Activated naive CD4-positive, alpha-beta T cell treated with anti-CD3 and anti-CD28 coated beads for 36 hours (primary cell): ENCODE results near the gene ENO2. TPM values are rescaled to one million over a fixed set of nuclear protein-coding genes. Genes with fewer than 3 reads are reported as not detected.

Experiments used
- CTCF ChIA-PET: fragments of 350-600 bp; sonication (Branson Sonifier 250); formaldehyde crosslinking; loops from one replicate; lab custom pipeline; 2021; ENCODE audit warnings: antibody characterized with exemption; lab: Charles Lee
- DNase-seq: peaks from one replicate; pipeline ENCODE4 v3.0.0-alpha.2; 2020
- H3K27ac Mint-ChIP-seq: one replicate; pipeline ENCODE4 v1.8.0; 2021; ENCODE audit warnings: mild to moderate bottlenecking, mixed read lengths
- H3K27me3 Mint-ChIP-seq: one replicate; pipeline ENCODE4 v1.8.0; 2021; ENCODE audit warnings: low read depth, mixed read lengths
- H3K36me3 Mint-ChIP-seq: one replicate; pipeline ENCODE4 v1.8.0; 2021; ENCODE audit warnings: low read depth, mixed read lengths
- H3K4me1 Mint-ChIP-seq: one replicate; pipeline ENCODE4 v1.8.0; 2021; ENCODE audit warnings: low read depth, mixed read lengths
- H3K4me3 Mint-ChIP-seq: one replicate; pipeline ENCODE4 v1.8.0; 2021; ENCODE audit warnings: mild to moderate bottlenecking, moderate library complexity, mixed read lengths
- H3K9me3 Mint-ChIP-seq: one replicate; pipeline ENCODE4 v1.8.0; 2021; ENCODE audit warnings: mixed read lengths
- intact Hi-C: fragments of 100-400 bp; cut with micrococcal nuclease; formaldehyde crosslinking; loops from one replicate; pipeline ENCODE4 v1.15.1; 2023
- total RNA-seq, 2 experiments: library from RNA; stranded (reverse); gene quantifications; one replicate each; pipeline ENCODE4 v1.2.3, GENCODE V29; 2021

ENO2 gene
- total RNA-seq, 2 experiments from 2014 or later: 128 to 131 TPM

- H3K4me1 Mint-ChIP-seq: peaks cover 69% of the 10 kb centered on the region
- CTCF ChIA-PET: interaction anchor here (1.8 to 12.0 kb wide), 3 partner anchors 8 to 18 kb away, joined by 5 to 397 read pairs (median 10); partner anchors contain the start of genes C12orf57, PTPN6 and RNU7-1
- H3K9me3 Mint-ChIP-seq: no peaks in the 10 kb centered on the region
- no peak for DNase-seq
- no peaks in the 10 kb centered on the region for H3K27me3 Mint-ChIP-seq
- H3K27ac Mint-ChIP-seq: peak overlapping the region; percentile 93
- H3K36me3 Mint-ChIP-seq: peaks cover 86% of the 10 kb centered on the region
- intact Hi-C loops: loop anchor here (5.0 to 10.0 kb wide), 3 partner anchors 183 to 1129 kb away; partner anchors contain the start of genes CD27, LAG3 and NECAP1
- H3K4me3 Mint-ChIP-seq: peak overlapping the region; percentile 98
These were observed 41.0 kb downstream of the ENO2 start for GRCh38 chr12:6955108-6956020.

- peaks cover 95% of the 10 kb centered on the region for H3K36me3 Mint-ChIP-seq
These were observed 41.8 kb downstream of the ENO2 start for GRCh38 chr12:6956021-6956727.

GRCh38 chr12:6957151-6957701, 42.8 kb downstream of the ENO2 start:
- Mint-ChIP-seq H3K4me1 (peaks cover 83% of the 10 kb centered on the region), H3K4me3 (peak overlapping the region; percentile 81), H3K27ac (peak overlapping the region; percentile 93), H3K27me3 (no peaks in the 10 kb centered on the region), H3K36me3 (peaks cover 90% of the 10 kb centered on the region), H3K9me3 (no peaks in the 10 kb centered on the region)
- CTCF ChIA-PET: interaction anchor here (1.1 to 12.0 kb wide), 4 partner anchors 9 to 20 kb away, joined by 4 to 397 read pairs (median 6); partner anchors contain the start of genes C12orf57, PTPN6 and RNU7-1
- intact Hi-C loops: loop anchor here (5.0 to 10.0 kb wide), 3 partner anchors 185 to 1128 kb away; partner anchors contain the start of genes CD27, LAG3 and NECAP1
- no peak for DNase-seq

More at GRCh38 chr12:6956021-6956727, 41.8 kb downstream of the ENO2 start:
- Mint-ChIP-seq H3K27me3 (no peaks in the 10 kb centered on the region), H3K4me3 (peak overlapping the region; percentile 38), H3K4me1 (peaks cover 72% of the 10 kb centered on the region), H3K27ac (peak overlapping the region; percentile 93), H3K9me3 (no peaks in the 10 kb centered on the region)
- intact Hi-C loops: loop anchor here (5.0 to 10.0 kb wide), 3 partner anchors 184 to 1129 kb away; partner anchors contain the start of genes CD27, LAG3 and NECAP1
- no peak for DNase-seq
- CTCF ChIA-PET: interaction anchor here (1.1 to 12.0 kb wide), 3 partner anchors 8 to 10 kb away, joined by 4 to 397 read pairs (median 10); partner anchors contain the start of genes C12orf57, PTPN6 and RNU7-1

DNA sequence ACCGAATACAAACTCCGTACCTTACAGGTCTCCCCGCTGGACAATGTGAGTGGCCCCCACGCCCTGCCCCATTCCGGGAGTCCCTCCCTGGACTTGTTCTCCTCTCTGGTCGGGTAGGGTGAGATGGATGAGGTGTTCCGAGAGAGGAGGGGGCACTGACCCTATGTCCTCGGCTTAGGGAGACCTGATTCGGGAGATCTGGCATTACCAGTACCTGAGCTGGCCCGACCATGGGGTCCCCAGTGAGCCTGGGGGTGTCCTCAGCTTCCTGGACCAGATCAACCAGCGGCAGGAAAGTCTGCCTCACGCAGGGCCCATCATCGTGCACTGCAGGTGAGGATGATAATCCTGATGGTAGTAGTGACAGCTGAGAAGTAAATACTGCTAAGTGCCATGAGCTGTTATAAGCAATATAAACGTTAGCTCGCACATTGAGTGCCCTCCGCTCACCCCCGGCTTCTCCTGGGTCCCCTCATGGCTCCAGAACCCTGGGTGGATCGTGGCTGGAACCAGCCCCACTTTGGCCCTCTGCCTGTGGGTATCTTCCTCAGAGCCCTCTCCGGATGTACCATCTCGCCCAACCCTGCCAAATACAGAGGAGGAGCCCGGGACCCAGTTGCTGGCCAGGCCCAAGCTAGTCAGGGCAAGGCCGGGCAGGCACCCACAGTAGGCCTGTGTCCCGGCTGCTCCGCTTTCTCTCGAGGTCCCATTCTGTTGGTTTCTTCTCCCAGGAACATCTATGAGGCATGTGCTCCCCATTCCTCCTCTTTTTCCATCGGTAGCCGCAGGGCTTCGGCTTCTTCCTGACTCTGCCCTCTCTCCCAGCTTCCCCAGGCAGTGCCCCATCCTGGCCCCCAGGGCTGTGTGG, 43.6 kb downstream of the ENO2 start:
- DNase-seq: no peak
- intact Hi-C loops: loop anchor here (5.0 to 10.0 kb wide), 3 partner anchors 186 to 1127 kb away; partner anchors contain the start of genes CD27, LAG3 and NECAP1
- Mint-ChIP-seq H3K4me3 (peak overlapping the region; percentile 81), H3K27me3 (no peaks in the 10 kb centered on the region), H3K36me3 (peaks cover 83% of the 10 kb centered on the region), H3K27ac (peak overlapping the region; percentile 93), H3K4me1 (peaks cover 89% of the 10 kb centered on the region), H3K9me3 (no peaks in the 10 kb centered on the region)
- CTCF ChIA-PET: interaction anchor here (1.0 to 12.0 kb wide), 7 partner anchors 8 to 86 kb away, joined by 3 to 397 read pairs (median 5); partner anchors contain the start of genes C12orf57, LPCAT3, PTPN6 and RNU7-1

DNA sequence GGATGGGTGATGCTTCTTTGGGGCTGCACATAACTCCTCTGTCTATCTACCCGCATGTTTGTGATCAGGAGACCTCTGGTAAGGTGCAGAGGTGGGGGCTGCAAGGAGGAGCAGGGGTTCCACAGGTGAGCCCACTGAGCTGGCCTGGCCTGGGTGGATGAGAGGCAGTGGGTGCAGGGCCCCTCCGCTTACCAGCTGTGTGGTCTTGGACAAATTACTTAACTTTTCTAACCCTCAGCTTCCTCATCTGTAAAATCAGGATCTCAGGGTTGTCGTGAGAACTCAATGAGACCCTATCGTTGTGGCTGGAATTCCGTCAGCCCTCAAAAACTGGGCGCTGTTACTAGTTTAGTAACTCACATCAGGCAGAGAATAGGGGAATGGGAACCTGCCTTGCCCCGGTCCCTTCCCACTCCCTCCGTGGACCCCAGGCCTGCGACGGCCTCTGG, 44.3 kb downstream of the ENO2 start:
- CTCF ChIA-PET: interaction anchor here (1.0 to 12.0 kb wide), 7 partner anchors 8 to 86 kb away, joined by 3 to 397 read pairs (median 5); partner anchors contain the start of genes C12orf57, LPCAT3, PTPN6 and RNU7-1
- H3K9me3 Mint-ChIP-seq: no peaks in the 10 kb centered on the region
- no peak for DNase-seq
- H3K4me1 Mint-ChIP-seq: peaks cover 90% of the 10 kb centered on the region
- H3K36me3 Mint-ChIP-seq: peaks cover 76% of the 10 kb centered on the region
- intact Hi-C loops: loop anchor here (5.0 to 10.0 kb wide), 3 partner anchors 186 to 1126 kb away; partner anchors contain the start of genes CD27, LAG3 and NECAP1
- H3K4me3 Mint-ChIP-seq: peak overlapping the region; percentile 81
- H3K27ac Mint-ChIP-seq: peak overlapping the region; percentile 93
- H3K27me3 Mint-ChIP-seq: no peaks in the 10 kb centered on the region

DNA sequence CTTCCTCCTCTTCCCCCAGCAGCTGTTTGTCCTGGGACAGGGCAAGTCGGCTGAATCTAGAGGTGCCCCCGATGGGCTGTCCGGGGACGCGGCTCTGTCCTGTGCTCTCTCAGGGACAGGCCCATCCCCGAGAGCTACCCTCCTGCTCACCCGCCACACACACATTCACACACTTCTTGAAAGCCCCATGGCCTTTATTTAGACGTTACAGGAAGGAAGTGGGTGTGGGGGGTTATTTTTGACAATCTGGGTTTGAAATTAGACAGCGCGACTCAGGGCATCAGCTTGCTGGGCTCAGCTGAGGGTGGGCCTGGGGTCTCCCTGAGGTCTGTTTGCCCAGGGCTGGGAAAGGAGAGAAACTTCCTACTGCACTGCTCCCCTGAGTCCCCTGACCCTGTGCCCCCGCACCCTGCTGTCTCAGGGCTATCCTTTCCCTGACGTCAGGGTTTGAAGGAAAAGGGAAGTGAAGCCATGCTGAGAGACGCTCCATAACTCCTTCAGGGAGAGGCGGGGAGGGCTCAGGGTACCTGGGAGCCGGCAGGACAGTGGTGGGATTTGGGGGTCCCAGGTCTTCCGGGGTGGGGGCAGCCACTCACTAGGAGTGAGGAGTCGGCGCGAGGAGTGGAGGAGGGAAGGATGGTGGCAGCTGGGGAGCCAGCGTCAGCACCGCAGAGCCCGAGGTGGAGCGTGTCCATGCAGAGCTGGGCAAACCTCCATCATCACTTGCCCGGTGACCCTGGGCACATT, 44.9 kb downstream of the ENO2 start:
- peak; percentile 89 for DNase-seq
- intact Hi-C loops: loop anchor here (5.0 to 10.0 kb wide), 3 partner anchors 187 to 1126 kb away; partner anchors contain the start of genes CD27, LAG3 and NECAP1
- H3K9me3 Mint-ChIP-seq: no peaks in the 10 kb centered on the region
- peak overlapping the region; percentile 81 for H3K4me3 Mint-ChIP-seq
- peaks cover 89% of the 10 kb centered on the region for H3K4me1 Mint-ChIP-seq
- CTCF ChIA-PET: interaction anchor here (1.0 to 12.0 kb wide), 8 partner anchors 7 to 154 kb away, joined by 3 to 397 read pairs (median 4); partner anchors contain the start of genes C12orf57, LPCAT3, PTPN6 and RNU7-1
- H3K27me3 Mint-ChIP-seq: no peaks in the 10 kb centered on the region
- H3K27ac Mint-ChIP-seq: peak overlapping the region; percentile 93
- peaks cover 71% of the 10 kb centered on the region for H3K36me3 Mint-ChIP-seq

- Mint-ChIP-seq H3K36me3 (peaks cover 63% of the 10 kb centered on the region), H3K27ac (peak overlapping the region; percentile 93), H3K27me3 (no peaks in the 10 kb centered on the region), H3K9me3 (no peaks in the 10 kb centered on the region), H3K4me1 (peaks cover 88% of the 10 kb centered on the region), H3K4me3 (peak overlapping the region; percentile 81)
- intact Hi-C loops: loop anchor here (2.0 to 10.0 kb wide), 5 partner anchors 87 to 1125 kb away; partner anchors contain the start of genes CD27, LAG3, NECAP1 and SPSB2
- DNase-seq: no peak
- CTCF ChIA-PET: interaction anchor here (1.0 to 12.0 kb wide), 5 partner anchors 9 to 153 kb away, joined by 3 to 397 read pairs (median 4); partner anchors contain the start of genes C12orf57, PTPN6 and RNU7-1
These were observed 45.6 kb downstream of the ENO2 start for GRCh38 chr12:6959805-6960592.

DNA sequence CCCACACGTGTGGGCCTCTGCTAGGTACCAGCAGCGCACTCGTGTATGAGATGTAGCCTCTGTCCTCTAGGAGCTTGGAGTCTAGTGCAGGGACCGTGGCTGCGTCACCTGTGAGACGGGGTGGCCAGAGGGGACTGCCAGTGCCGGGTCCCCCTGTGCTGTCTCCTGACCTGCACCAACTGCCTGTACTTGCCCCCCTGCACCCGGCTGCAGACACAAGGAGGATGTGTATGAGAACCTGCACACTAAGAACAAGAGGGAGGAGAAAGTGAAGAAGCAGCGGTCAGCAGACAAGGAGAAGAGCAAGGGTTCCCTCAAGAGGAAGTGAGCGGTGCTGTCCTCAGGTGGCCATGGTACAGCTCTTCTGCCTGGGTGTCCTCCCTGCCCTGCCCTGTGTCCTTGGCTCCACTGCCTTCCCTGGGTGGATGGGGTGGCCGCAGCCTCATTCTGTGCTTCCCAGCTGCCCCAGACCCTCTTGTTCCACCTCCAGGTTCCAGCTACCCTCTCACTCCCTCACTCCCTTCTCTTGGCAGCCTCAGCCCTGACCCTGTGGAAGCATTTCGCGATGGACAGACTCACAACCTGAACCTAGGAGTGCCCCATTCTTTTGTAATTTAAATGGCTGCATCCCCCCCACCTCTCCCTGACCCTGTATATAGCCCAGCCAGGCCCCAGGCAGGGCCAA, 46.4 kb downstream of the ENO2 start:
- H3K4me3 Mint-ChIP-seq: peak overlapping the region; percentile 81
- peaks cover 62% of the 10 kb centered on the region for H3K36me3 Mint-ChIP-seq
- intact Hi-C loops: loop anchor here (1.0 to 5.0 kb wide), 6 partner anchors 7 to 273 kb away; partner anchors contain the start of genes C12orf57, SPSB2 and ZNF384
- H3K4me1 Mint-ChIP-seq: peaks cover 88% of the 10 kb centered on the region
- H3K27me3 Mint-ChIP-seq: no peaks in the 10 kb centered on the region
- H3K27ac Mint-ChIP-seq: peak overlapping the region; percentile 93
- no peaks in the 10 kb centered on the region for H3K9me3 Mint-ChIP-seq
- DNase-seq: peak; percentile 62
- CTCF ChIA-PET: interaction anchor here (0.9 to 12.0 kb wide), 8 partner anchors 9 to 228 kb away, joined by 3 to 397 read pairs (median 3); partner anchors contain the start of genes C12orf57, PTPN6 and RNU7-1
